DMS153 (cell line): ENCODE results near the gene MTMR11.
"Not testable (repeated sequence)": the region's sequence is repeated elsewhere in the genome, so short reads cannot be mapped to it uniquely, and the experiment has no call there.

Experiments used
- DNase-seq: peaks from one replicate; lab custom pipeline; 2025; lab: John Stamatoyannopoulos, UW

MTMR11 gene

GRCh38 chr1:149899460-149900284 lies 37.0 kb downstream of the MTMR11 start, which contains the start of gene BOLA1:
Gene BOLA1 (plus strand): TSS chr1:149899568. CDS start chr1:149900060, 492 bp downstream.
- DNase-seq = peak; percentile 95

- no peak for DNase-seq
These were observed 40.1 kb downstream of the MTMR11 start for GRCh38 chr1:149896575-149896974.

DNA sequence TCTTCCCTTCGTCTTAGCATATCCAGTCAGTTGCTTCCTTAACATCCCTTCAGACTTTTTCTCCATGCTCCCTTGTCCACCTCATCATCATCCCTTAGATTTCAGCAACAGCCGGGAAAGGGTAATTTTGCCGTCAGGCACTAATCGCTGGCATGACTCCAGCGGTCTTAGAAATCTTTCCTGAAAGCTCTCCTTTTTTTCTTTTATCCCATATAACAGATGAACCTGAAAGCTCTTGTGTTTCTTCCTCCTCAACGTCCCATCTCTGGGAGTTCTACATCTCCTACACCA lies 47.7 kb downstream of the MTMR11 start:
- DNase-seq = no peak

DNA sequence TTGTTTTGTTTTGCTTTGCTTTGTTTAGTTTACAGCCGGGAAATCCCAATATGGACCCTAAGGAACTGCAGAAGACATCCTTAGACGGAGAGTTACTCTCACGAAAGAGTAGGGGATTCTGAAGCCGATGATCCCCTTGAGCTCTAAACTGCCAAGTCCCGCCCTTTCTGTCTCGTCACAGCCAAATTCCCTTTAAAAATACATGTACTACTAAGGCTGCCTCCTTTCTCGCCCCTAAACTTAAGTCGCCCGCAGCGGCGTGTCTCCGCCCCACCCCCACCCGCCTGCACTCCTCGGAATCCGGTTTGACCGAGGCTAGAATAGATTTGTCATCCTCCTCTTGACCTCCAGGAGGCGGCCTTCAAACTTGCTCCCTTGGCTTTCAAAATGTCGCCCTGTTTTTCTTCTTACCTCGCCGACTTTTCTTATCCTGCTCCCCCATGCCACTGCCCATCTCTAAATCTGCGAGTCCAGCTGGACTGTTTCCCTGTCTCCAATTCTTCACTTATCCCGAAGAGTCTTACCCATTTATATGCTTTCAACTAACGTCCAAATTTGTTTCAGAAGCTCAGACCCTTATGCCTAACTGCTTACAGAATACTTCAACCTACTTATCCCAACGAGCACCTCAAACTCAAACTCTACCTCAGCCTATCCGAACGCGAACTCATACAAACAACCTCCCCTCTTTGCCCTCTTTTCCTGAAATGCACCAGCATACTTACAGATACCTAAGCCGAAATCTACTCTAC lies 48.3 kb downstream of the MTMR11 start:
- peak; percentile 84 for DNase-seq

DNA sequence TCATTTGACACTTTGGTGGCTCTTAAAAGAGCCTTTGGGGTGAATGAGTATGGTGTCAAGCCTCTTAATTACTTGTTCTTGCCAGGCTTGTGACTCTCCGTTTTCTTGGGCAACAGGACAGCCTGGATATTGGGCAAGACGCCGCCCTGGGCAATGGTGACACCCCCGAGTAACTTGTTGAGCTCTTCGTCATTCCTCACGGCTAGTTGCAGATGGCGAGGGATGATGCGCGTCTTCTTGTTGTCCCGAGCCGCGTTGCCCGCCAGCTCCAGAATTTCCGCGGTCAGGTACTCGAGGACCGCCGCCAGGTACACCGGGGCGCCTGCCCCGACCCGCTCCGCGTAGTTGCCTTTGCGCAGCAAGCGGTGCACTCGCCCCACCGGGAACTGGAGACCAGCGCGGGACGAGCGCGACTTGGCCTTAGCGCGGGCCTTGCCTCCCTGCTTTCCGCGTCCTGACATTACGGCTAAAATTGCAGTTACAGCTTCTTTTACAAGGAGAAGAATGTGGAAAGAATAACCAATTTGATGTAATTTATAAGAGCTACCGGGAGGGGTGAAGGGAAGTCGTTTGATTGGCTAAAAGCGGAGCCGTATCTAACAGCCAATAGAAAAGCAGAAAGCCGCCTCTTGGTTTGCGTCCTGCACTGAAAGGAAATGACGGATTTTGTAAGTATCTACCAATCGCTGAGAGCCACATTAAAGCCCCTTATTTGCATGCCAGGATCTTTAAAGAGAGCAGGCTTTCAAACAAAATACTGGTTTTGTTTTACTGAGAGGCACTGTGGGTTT lies 49.0 kb downstream of the MTMR11 start:
- DNase-seq = peak; percentile 100

GRCh38 chr1:149887196-149887455 lies 49.6 kb downstream of the MTMR11 start:
- DNase-seq = not testable (repeated sequence)

- DNase-seq = peak; percentile 100
These were observed 50.1 kb downstream of the MTMR11 start for GRCh38 chr1:149886396-149887195.

DNA sequence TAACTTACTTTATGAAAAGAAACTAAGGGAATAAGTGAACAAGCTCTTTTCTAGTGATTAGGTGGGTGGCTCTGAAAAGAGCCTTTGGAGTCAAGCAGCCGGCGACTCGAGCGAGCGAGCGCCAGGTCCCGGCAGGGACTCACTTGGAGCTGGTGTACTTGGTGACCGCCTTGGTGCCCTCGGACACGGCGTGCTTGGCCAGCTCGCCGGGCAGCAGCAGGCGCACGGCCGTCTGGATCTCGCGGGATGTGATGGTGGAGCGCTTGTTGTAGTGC lies 50.6 kb downstream of the MTMR11 start:
- not testable (repeated sequence) for DNase-seq

DNA sequence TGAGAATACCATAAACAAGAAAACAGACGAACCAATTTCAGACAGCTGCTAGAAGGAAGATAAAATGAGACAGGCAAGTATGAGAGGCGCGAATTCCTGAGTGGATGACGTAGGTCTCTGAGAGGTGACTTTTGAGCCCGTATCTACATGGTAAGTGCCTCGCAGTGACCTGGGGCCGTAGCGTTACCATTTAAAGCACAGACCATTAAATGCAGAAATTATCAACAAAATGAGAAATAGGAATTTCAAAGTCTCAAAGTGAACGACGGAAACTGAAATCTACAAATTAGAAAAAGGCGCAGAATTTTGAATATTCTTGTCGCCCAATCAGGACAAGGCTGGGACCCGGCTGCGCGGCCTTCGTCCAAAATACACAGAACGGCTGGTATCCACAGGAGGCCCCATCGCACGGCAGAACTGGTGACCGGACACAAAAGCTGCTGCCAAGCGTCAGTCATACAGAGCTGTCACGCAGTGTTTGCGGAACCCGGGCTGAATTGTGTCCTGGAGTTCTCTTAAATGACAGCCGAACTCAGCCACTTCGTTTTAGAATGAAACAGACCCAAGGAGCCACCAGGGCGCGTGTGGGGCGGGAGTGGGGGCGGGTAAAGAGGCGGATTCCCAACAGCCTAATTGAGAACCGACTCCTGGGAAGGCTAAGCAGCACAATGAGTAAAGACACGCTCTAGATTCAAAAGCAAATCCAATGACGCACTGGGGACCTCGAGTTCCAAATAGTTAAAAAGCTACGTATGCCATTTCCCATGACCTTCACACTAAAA lies 51.1 kb downstream of the MTMR11 start:
- peak; percentile 90 for DNase-seq

- DNase-seq = peak; percentile 63
These were observed 52.0 kb downstream of the MTMR11 start for GRCh38 chr1:149884433-149885338.

GRCh38 chr1:149883598-149884247 lies 53.0 kb downstream of the MTMR11 start:
- DNase-seq = no peak

GRCh38 chr1:149881876-149882275 lies 54.8 kb downstream of the MTMR11 start:
- no peak for DNase-seq

- no peak for DNase-seq
These were observed 57.1 kb downstream of the MTMR11 start for GRCh38 chr1:149879556-149879955.
